Activated CD4-positive, alpha-beta T cell treated with anti-CD3 and anti-CD28 coated beads, Interleukin-2, amount 50 U/mL, for 4 hours (primary cell): ENCODE measurements around the gene MGAT5B.
"Not testable (repeated sequence)": the region's sequence is repeated elsewhere in the genome, so short reads cannot be mapped to it uniquely, and the experiment has no call there.

ENCODE experiments used
- DNase-seq, 2 experiments: peaks; one replicate each; pipeline ENCODE4 v3.0.0-alpha.2; 2020

Gene MGAT5B

DNA sequence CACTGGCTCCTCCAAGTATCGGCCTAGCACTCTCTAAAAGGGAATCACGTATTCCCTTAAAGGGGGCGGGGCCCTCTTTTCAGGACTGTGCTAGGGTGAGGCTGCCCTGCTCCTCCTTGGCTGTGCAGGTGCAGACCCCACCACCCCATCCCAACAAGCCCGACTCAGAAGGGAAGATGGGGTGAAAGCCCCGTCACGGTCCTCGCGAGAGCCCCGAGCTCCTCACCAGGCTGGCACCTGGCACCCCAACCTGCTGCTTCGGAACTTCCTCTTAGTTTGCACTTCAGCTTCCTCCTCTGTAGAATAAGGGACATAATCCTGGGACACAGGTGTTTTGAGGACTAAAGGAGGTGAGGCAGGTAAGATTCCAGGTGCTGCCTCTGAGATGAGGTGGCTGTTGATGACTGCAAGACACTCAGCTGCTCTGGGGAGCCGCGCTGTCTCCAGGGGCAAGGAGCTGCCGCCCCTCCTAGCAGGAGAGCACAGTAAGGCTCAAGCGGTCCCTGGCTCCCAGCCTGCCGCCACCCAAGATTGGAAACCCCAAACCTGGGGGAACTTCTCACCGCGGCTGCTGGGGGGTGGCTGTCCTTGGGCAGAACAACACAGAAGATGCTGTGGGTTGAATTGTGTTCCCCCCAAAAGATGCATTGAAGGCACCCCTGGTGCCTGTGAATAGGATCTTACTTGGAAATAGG lies 88.8 kb downstream of the MGAT5B start:
- no peak for DNase-seq

DNA sequence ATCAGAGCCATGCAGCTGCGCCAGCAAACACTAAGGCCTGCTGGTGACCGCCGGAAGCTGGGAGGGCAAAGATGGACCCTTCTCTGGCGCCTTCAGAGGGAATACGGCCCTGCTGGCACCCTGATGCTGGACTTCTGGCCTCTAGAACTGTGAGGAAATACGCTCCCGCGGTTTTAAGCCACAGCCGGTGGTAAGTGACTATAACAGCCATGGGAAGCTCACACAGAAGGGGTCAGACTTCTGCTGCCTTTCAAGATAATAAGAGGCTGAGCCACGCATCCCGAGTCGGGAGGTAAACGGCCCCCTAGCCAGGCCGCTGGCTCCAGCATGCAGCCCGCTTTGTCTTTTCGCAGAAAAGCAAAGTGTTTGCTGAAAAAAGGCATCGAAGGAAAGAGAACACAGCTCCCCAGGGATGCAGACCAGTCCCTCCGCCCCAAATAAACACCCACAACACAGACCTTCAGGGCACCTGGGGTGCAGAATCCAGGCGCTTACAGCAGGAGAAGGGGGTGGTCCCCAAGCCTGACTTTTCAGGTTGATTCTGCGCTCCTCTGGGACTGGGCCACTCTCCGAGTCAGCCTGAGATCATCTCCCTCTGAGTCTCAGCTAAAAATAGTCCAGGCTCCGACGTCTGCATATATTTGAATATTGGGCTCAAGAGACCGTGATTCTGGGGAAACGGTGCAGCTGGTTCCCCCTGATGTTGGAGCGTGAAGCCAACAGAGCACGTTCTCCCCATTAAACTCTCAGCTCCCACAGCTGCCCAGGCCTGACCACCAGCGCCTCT lies 89.7 kb downstream of the MGAT5B start:
- DNase-seq: no peak

DNA sequence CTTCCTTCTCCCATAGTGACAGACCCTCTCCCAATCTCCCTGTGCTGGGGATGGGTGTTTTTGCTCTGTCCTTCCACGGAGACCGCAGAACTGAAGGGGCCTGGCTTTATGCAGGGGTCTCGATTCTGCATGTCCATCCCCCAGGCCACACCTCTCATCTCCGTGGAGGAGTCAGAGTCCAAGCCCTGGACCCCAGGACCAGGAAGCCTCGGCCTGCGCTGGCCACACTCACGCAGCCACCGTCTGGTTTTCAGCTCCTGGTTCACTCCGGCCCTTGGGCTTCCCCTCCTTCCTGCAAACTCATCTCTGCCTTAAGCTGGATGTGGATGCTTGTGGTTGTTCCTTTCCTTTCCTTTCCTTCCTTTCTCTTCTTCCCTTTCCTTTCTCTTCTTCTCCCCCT lies 90.8 kb downstream of the MGAT5B start:
- no peak for DNase-seq

DNA sequence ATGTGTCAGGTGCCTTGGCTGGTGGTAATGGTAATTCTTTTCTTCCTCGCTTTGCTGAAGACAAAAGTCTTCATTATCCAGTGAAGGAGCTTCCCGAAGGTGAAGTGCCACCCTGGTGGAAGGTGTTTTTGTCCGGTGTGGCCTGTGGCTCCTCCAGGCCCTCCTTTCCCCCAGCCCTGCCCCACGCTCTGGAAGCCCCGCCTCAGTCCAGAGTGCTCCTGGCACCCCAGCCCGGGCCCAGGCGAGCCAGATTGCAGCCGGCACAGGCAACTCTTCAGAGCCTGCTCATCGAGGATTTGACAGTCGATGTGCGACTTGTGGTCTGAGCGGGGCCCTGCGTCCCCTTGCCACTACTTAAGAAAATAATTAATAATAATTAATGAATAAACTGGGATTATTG lies 93.7 kb downstream of the MGAT5B start:
- DNase-seq: no peak

DNA sequence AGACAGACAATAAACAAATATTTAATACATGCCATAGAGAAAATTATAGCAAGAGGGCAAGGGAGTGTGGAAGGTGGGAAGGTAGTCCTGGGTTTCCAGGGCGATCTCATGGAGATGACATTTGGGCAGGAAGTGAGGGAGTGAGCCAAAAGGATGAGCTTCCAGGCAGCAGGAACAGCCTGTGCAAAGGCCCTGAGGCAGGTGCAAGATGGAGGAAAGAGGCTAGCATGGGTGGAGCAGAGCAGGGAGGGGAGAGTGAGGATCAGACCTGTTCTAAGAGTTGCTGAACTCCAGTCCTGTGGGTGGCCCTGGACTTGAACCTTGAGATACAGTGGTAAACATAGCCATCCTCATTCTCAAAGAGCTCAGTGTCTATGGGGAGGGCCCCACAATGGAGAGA lies 94.7 kb downstream of the MGAT5B start:
- DNase-seq: no peak

DNA sequence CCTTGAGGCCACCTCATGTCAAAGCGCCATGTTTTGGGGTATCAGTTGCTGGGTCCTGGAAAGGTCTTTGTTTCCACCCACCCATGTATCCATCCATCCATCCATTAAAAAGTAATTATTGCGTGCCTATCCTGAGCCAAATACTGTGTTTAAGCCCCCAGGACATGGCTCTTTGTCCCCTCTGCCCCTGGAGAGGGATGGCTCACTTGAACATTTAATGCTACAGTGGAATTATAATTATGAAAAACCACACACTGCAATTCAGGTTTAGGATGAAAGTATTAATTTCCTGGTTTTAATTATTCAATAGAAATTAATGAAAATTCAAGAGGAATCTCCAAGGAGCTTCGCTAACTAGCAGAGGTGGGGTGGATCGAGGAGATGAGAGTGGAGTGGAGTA lies 97.8 kb downstream of the MGAT5B start:
- no peak for DNase-seq

DNA sequence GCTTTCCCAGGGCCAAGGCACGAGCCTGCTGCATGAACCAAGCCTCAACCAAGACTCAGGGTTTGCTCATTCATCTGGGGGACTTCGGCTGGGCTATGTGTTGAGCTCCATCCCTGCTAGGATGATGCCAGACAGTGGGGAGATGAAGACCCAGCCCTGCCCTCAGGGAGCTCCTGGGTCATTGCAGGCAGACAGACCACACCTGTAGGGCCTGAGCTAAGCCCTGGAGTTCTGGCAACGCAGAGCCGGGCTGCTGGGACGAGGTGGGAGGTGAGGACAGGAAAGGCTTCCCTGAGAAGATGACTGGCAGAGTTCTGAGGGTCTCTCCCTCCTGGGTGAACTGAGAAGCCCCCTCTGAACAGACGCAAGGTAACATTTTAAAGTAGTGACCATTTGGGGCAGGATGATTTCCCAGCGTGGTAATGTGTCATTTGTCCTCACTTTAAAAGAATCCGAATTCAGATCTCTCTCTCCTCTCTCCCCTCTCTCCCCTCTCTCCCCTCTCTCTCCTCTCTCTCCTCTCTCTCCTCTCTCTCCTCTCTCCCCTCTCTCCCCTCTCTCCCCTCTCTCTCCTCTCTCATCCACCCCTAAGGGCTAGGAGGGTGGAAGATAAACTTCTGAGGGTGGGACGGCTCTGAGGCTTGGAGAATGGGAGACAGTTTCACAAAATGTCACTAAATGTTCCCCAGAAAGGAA lies 98.4 kb downstream of the MGAT5B start:
- DNase-seq: no peak

DNA sequence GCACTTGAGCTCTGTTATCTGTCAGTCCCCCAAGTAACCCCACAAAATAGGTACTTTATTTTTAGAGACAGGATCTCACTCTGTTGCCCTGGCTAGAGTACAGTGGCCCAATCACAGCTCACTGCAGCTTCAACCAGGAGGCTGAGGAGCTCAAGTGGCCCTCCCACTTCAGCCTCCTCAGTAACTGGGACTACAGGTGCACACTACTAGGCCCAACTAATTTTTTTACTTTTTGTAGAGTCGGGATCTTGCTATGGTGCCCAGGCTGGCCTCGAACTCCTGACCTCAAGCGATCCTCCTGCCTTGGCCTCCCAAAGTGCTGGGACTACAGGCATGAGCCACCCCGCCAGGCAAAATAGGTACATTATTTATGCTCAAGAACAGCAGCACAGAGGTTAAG lies 99.6 kb downstream of the MGAT5B start:
- DNase-seq: no peak

DNA sequence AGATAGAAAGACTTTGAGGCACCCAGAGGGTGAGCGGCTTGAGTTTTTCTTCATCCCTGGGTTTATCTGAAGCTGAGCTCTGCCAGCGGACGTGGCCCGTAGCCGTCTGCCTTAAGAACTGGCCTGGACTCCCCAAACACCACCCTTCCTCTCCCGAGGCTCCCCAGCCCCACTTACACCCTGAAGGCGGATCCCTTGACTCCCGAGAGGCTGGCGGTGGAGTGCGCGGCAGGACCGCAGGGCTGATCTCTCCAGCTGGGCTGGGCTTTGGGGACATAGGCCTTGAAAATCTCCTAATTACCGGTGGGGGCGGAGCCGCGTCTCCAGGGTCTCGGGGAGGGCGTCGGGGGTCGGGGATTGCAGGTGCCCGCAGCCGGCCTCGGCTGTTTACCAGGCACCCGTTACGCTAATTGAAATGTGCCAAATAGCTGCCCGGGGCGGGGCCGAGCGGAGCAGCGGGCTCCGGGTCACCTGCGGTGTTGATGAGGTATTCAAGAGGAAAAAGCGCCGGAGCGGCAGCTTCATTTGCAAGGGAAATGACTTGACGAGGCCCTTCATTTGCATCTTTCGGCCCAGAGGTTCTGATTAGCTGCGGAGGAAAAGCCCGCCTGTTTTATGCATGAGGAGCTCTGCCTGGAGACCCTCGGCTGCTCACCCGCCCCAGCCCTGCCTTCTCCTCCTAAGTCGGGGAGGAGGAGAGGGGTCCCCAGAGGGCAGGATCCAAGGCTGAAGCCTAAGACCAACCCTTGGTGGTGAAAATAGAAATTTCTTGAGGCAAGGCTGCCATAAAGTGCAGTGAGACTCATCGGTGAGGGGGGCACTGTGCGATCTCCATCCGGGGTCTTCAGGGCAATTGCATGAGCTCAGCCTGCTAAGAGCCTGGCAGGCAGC lies 100.7 kb downstream of the MGAT5B start:
- DNase-seq: peak; percentile 27 to 37

DNA sequence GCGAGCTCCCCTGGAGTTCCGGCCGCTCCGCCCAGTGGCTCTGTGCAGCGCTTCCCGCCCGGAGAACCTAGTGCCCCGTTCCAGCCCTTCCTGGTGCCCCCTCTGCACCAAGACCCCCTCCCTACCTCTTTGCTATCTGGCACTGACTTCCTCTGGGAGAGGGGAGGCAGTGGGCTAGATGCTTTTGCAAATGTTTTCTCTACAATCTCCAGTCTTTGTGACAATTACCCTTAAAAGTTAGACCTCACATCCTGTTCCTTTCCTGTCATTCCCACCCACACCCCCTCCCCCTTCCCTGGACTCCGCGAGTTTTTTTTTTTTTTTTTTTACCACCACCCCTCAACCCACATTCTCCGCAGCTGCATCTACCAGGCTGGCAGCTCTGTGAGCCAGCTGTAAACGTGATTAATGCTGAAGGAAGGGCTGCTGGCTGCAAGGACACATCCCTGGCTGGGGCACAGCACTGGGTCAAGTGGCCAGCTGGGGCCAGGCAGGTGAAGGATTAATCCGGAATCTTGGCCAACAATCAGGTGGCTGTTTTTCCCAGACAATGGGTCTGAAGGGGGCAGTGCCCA lies 101.5 kb downstream of the MGAT5B start:
- no peak for DNase-seq

DNA sequence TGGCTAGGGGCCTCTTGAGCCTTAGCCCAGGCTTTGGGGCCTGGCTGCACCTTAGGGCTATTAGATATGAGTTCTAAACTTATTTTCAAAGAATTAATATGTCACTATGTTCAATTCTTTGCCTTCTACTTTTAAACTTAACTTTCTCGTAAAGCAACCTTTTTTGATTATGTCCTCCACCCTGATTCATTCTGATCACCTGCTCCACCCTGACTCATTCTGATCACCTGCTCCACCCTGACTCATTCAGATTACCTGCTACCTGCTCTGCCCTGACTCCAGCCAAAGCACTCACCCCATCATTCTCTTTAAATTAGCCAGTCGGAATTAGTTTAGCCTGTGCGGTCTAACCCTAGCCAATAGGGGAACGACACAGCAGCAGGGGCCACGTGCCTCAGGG lies 102.0 kb downstream of the MGAT5B start:
- not testable (repeated sequence) for DNase-seq

DNA sequence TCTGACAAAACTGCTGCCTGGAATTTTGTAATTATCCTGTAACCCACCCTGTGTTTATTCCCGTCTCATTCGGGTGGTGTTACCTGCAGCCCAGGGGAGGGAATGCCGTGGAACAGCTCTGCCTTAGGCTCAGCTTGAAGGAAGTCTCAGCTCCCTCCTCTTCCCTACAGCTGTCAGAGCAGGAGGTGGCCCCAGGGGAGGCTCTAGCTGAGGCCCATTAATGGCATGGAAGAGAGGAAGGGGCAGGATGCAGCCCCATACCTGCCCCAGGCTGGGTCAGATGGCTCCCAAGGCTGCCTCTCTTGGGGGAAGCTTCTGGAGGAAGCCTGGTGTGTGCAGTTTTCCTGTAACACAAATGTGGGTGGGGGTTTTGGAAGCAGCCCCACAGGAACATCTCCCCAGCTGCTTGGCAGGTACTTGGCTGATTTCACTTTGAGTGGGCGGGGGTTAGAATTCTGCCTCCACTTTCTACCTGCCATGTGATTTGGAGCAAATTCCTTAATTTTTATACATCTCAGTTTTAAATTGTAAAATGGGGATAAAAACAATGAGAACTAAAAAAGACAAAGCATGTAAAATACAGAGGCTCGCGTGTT lies 103.9 kb downstream of the MGAT5B start:
- DNase-seq: no peak

DNA sequence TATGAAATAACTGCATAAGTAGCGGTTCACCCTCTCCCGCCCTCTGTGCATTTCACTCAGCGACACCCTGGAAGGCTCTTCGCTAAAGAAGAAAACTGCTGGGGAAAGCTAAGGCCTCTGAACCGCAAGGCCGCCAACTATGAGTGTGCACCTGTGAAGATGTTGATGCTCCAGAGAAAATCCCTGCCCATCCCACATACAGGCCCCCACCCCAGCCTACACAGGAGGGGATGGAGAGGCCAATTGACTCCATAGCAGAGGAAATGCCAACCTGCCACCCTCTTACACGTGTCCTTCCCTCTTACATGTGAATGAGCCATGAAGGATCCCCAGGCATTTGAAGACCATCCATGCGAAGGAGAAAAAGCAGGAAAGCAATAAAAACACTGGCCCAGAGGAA lies 104.8 kb downstream of the MGAT5B start:
- no peak for DNase-seq

DNA sequence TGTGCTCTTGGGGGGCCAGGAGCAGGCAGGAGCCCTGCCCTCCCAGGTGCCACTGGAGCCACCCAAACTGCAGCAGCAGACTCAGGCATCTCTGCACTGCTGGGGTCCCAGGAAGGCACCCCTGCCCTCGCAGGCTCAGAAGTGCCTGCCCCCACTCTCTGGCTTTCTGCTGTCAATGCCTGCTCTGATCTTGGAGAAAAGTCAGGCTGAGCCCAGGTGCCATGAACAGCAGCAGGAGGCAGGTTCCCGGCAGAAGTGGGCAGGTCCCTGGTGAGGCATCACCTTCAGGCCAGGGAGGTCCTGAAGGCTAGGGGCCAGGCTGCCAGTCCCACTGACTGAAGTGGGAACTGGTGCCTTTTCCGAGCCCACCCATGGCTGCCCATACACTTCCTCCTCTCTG lies 106.5 kb downstream of the MGAT5B start:
- no peak for DNase-seq

DNA sequence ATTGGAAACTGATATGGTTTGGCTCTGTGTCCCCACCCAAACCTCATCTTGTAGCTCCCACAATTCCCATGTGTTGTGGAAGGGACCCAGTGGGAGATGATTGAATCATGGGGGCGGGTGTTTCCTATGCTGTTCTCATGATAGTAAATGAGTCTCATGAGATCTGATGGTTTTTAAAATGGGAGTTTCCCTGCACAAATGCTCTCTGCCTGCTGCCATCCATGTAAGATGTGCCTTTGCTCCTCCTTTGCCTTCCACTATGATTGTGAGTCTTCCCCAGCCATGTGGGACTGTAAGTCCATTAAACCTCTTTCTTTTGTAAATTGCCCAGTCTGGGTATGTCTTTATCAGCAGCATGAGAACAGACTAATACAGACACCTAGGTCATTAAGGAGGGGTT lies 109.8 kb downstream of the MGAT5B start:
- DNase-seq: not testable (repeated sequence)

DNA sequence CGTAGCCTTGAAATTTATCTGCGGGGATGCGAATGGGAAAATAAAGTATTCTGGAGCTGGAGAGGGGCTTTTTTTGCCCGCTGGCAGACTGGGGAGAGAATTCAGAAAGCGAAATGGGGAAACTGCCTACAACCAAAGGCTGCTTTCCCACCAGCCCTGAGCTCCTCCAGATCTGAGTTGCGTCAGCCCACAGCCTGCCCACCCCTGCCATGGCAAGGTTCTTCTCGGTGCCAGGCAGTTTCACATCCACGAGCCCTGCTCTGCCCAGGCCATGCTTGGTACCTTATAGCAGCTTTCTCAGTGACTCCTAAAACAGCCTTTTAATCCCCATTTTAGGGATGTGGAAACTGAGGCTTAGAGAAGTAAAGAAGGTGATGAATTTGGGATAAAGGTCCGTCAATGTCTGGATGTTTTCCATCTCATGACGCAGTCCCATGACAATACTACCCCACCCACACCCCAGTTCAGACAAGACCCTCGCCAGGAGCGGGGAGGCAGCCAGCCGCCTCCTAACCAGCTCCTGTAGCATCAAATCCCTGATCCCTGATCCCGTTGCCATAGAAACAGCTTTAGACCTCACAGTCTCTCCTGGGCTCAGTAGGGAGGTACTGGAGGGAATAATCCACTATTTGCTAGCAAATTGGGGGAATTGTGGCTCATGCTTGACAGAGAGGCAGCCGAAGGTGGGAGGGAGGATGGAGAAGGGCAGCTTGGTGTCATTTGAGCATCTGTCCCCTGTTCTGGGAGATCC lies 113.5 kb downstream of the MGAT5B start:
- no peak for DNase-seq

DNA sequence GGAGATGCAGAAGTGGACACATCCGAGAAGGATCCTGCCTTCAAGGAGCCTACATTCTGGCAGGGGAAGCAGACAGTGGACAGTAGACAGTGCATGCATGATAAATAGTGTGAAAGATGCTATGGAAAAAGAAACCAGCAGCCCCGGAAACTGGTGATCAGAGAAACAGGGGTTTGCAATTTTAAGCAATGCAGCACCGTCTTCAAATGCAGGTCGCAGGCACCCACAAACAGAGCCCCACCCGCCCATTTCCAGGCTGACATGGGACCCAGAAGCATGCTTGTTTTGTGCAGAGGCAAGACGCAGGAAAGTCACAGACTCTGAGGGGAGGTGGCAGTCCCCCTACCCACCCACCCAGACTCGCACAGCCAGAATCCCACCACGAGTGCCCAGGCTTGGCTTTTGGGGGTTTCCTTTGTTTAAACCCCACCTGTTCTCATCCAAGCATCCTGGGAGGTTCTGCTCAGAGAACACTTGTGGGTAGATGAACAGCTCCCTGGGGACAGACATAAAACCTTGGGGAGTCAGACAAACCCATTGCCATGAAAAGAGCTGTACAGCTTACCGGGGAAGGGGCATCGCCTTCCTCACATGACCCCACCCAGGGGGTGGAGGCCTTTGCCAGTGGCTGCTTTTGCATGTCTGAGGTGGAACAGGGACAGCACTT lies 114.3 kb downstream of the MGAT5B start:
- no peak for DNase-seq

DNA sequence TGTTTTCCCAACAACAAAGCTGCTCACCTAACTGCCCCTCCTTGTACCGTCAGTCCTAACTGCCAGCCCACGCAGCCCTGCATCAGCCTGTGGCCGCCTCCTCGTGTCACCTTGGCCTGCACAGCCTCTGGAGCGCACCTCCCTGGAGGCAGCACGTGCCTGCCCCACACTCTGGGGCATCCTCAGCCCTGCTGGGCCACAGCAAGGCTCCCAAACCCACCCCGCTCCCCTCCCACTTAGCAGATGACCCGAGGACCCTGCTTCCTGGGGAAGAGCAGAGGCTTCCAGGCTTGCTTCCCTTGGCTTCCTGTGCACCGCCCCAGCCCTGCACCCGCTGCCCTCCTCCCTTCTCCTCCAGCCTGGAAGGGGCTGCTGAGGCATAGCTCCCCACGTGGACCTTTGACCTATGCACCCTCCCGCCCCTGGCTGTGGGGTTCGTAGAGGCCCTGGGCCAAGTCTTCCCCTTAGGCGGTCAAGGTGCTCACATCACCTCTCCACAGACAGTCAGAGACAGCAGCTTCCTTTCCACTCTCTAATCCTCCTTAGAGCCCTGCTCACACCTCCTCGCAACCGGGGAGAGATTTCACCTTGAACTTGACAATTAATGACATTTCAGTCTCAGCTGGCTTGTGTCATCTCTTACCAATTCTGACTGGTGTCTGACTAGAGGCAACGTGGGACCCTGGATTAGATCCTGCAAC lies 115.0 kb downstream of the MGAT5B start:
- no peak for DNase-seq

DNA sequence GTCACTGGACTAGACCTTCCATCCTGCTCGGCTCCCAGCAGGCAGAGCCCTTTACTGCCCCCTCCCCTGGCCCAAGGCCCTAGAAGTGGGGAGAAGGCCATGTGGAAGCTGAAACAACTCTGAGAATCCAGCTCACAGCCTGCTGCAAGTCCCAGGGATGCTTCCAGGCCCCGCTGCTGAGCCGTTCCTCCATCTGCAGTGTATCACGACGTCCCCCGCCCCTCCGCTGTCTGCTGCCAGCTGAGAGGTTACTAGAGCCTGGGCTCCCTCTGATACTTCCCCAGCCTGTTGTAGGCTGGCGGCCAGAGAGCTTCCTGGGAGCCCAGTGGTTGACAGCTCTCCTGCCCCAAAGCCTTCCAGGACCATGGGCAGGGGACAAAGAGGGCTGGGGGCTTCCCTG lies 118.2 kb downstream of the MGAT5B start:
- DNase-seq: no peak

DNA sequence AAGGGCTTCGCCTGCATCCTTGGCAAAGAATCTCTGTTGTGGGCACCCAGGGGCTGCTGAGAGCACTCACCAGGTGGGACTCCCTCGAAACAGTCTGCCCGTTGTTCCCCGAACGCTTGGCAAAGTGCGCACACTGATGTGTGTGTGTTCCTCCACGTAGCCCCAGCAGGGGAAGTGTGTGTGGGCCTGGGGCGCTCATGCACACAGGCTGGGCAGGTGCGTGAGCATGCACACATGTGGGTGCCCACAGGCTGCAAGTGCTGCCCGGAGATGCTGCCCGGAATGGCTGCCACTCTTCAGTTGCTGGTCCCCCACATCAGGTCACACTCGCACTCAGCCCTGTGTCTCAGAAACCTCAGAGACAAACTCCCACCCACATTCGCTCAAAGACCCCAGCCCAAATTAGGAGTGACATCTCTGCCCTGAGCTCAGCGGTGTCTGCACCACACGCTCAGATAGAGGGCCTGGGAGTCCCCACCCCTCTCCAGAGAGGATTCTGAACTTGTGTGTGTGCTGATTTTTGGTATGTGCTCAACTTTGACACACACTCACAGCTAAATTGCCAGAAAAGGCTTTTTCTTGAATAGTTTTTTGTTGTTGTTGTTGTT lies 119.4 kb downstream of the MGAT5B start:
- DNase-seq: no peak
